Testis (tissue), 2 donors: ENCODE measurements around the gene CLDN4.

Source experiments
- POLR2A ChIP-seq: fragments of 450-650 bp; IDR thresholded peaks from one replicate; pipeline ENCODE4 v1.6.1; 2017; ENCODE audit warnings: antibody characterized with exemption, mild to moderate bottlenecking, moderate library complexity
- TF ChIP-seq, protein P1 (sequence below), 3 experiments: fragments of 450-650 bp in 2 of 3; fragments of 200-600 bp in 1 of 3; sonication (generic) in 1 of 3; IDR thresholded peaks; one replicate each; pipeline ENCODE4 v1.5.1; 2016 to 2019; ENCODE audit warnings: antibody characterized with exemption in 3 of 3, mild to moderate bottlenecking in 2 of 3, moderate library complexity in 1 of 3

DNA sequence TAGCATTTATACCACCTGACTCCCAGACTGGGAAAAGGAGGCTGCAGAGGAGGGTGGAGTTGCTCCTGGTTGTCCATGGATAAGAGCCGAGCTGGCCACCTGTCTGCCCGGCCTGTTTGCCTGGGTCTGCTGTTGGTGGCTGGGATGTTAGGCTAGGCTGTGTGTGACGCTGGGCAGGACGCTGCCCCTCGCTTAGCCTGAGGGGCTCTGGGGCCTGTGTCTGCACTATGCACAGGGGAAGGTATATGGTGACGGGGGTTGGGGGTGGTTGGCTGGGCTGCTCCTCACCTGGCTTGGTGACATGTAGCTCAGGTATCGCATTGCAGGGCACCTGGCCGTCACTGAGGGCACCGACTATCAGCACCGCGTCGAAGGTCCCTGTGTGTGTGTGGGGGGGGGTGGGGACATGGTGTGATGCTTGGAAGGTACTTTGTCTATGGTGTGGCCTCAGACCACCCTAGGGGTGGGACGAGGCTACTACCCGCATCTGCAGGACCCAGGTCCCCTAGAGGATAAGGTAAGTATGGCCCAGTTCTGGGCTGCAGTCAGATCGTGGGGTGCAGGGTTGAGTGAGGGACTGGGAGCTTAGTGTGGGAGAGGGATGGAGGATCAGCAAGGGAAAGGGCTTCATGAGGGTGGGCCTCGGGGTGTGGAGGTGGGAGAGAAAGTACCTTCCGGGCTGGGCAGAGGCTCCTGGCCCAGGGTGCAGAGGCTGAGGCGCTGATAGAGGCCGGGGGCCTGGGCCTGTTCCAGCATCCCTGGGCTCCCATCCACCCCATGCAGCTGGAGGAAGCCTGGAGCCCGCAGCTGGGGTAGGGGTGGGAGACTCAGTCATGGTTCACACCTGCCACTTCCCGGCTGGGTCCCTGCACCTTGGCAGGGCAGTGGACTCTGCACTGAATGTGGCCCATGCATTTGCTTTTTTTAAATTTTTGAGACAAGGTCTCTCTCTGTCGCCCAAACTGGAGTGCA, 9.2 kb downstream of the CLDN4 start:
- TF ChIP-seq, protein P1, sequence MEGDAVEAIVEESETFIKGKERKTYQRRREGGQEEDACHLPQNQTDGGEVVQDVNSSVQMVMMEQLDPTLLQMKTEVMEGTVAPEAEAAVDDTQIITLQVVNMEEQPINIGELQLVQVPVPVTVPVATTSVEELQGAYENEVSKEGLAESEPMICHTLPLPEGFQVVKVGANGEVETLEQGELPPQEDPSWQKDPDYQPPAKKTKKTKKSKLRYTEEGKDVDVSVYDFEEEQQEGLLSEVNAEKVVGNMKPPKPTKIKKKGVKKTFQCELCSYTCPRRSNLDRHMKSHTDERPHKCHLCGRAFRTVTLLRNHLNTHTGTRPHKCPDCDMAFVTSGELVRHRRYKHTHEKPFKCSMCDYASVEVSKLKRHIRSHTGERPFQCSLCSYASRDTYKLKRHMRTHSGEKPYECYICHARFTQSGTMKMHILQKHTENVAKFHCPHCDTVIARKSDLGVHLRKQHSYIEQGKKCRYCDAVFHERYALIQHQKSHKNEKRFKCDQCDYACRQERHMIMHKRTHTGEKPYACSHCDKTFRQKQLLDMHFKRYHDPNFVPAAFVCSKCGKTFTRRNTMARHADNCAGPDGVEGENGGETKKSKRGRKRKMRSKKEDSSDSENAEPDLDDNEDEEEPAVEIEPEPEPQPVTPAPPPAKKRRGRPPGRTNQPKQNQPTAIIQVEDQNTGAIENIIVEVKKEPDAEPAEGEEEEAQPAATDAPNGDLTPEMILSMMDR (IDR thresholded peaks at IDR 0.05), result no peak
- no peak for TF ChIP-seq POLR2A
